GM06990 (cell line): Measurements from ENCODE around the gene OGDHL.

Source experiments
- DNase-seq: peaks from one replicate; pipeline ENCODE4 v3.0.0-alpha.2; 2011; ENCODE audit not compliant: insufficient read length; ENCODE audit errors: extremely low read depth
- H3K27me3 ChIP-seq: replicated peaks from 2 replicates; pipeline ENCODE4 v1.6.0; 2011; ENCODE audit warnings: low read length; ENCODE audit not compliant: control insufficient read depth, insufficient read depth
- H3K36me3 ChIP-seq: 2 replicates; pipeline ENCODE4 v1.5.1; 2011; ENCODE audit warnings: low read length; ENCODE audit not compliant: control insufficient read depth, insufficient read depth
- H3K4me3 ChIP-seq: replicated peaks from 2 replicates; pipeline ENCODE4 v1.5.1; 2011; ENCODE audit warnings: low read depth, mild to moderate bottlenecking, control low read depth, low read length
- CTCF ChIP-seq: IDR thresholded peaks from 2 replicates; pipeline ENCODE4 v1.5.1; 2011; ENCODE audit warnings: low read length, control low read depth, mild to moderate bottlenecking, inconsistent platforms; ENCODE audit not compliant: insufficient read depth, poor library complexity, severe bottlenecking

OGDHL gene

GRCh38 chr10:49736564-49737113 is 25.5 kb downstream of the OGDHL start:
- no peak for DNase-seq
- Histone ChIP-seq H3K27me3 (no peaks in the 10 kb centered on the region), H3K4me3 (no peak overlapping the region), H3K36me3 (no peaks in the 10 kb centered on the region)
- no peak for TF ChIP-seq CTCF

GRCh38 chr10:49735848-49736563 is 26.1 kb downstream of the OGDHL start:
- DNase-seq, result no peak
- H3K27me3 ChIP-seq, result no peaks in the 10 kb centered on the region
- no peak for TF ChIP-seq CTCF

GRCh38 chr10:49735161-49735560 is 27.0 kb downstream of the OGDHL start:
- TF ChIP-seq CTCF, result no peak
- H3K36me3 ChIP-seq, result no peaks in the 10 kb centered on the region
- no peak overlapping the region for H3K4me3 ChIP-seq
- DNase-seq, result no peak
- no peaks in the 10 kb centered on the region for H3K27me3 ChIP-seq

More at GRCh38 chr10:49735848-49736563, 26.1 kb downstream of the OGDHL start:
- Histone ChIP-seq H3K36me3 (no peaks in the 10 kb centered on the region), H3K4me3 (no peak overlapping the region)

GRCh38 chr10:49734676-49735075 is 27.4 kb downstream of the OGDHL start:
- Histone ChIP-seq H3K4me3 (no peak overlapping the region), H3K36me3 (no peaks in the 10 kb centered on the region), H3K27me3 (no peaks in the 10 kb centered on the region)
- no peak for TF ChIP-seq CTCF
- no peak for DNase-seq

- H3K36me3 ChIP-seq, result no peaks in the 10 kb centered on the region
- TF ChIP-seq CTCF, result no peak
- no peak for DNase-seq
- no peak overlapping the region for H3K4me3 ChIP-seq
- H3K27me3 ChIP-seq, result no peaks in the 10 kb centered on the region
Measured at GRCh38 chr10:49733866-49734265, 28.3 kb downstream of the OGDHL start.
